ENCODE measurements around the gene CATSPERB. TPM values are rescaled to one million over a fixed set of nuclear protein-coding genes. Genes with fewer than 3 reads are reported as not detected.
"Not testable (repeated sequence)": the region's sequence is repeated elsewhere in the genome, so short reads cannot be mapped to it uniquely, and the experiment has no call there.

CATSPERB gene
- total and polyA plus RNA-seq, 2 donors, result 0.99 to 1.8 TPM

- peaks cover 2 to 4% of the 10 kb centered on the region in 2 donors for H3K4me1 ChIP-seq (ENCODE audit: control insufficient read depth in 2 of 2, insufficient read depth in 2 of 2, low read length in 2 of 2)
- H3K36me3 ChIP-seq (ENCODE audit: control insufficient read depth in 2 of 2, insufficient read depth in 2 of 2, low read length in 1 of 2), result no peaks in the 10 kb centered on the region
- H3K27me3 ChIP-seq (ENCODE audit: control insufficient read depth in 2 of 2, insufficient read depth in 1 of 2, low read length in 1 of 2), result peaks cover 0 to 16% of the 10 kb centered on the region in 2 donors
- H3K27ac ChIP-seq (ENCODE audit: low read depth in 1 of 2, low read length in 1 of 2), result no peak overlapping the region
- no peak overlapping the region for H3K4me3 ChIP-seq (ENCODE audit: low read length in 2 of 2)
- DNase-seq (ENCODE audit: low read depth in 6 of 9, low spot score in 9 of 9), result no peak
- no peaks in the 10 kb centered on the region for H3K9me3 ChIP-seq (ENCODE audit: control insufficient read depth in 2 of 2, insufficient read depth in 1 of 2, low read length in 1 of 2)
Observed at GRCh38 chr14:91569301-91569700, 162.6 kb downstream of the CATSPERB start.

GRCh38 chr14:91568626-91569025 is 163.3 kb downstream of the CATSPERB start:
- no peaks in the 10 kb centered on the region for H3K36me3 ChIP-seq (ENCODE audit: control insufficient read depth in 2 of 2, insufficient read depth in 2 of 2, low read length in 1 of 2)
- H3K27me3 ChIP-seq (ENCODE audit: control insufficient read depth in 2 of 2, insufficient read depth in 1 of 2, low read length in 1 of 2), result peaks cover 0 to 9% of the 10 kb centered on the region in 2 donors
- H3K27ac ChIP-seq (ENCODE audit: low read depth in 1 of 2, low read length in 1 of 2), result no peak overlapping the region
- peaks cover 0 to 3% of the 10 kb centered on the region in 2 donors for H3K4me1 ChIP-seq (ENCODE audit: control insufficient read depth in 2 of 2, insufficient read depth in 2 of 2, low read length in 2 of 2)
- 93% methylated on average over 4 of the region's 4 CpGs for whole genome bisulfite sequencing
- DNase-seq (ENCODE audit: low read depth in 6 of 9, low spot score in 9 of 9), result no peak
- H3K4me3 ChIP-seq (ENCODE audit: low read length in 2 of 2), result no peak overlapping the region
- H3K9me3 ChIP-seq (ENCODE audit: control insufficient read depth in 2 of 2, insufficient read depth in 1 of 2, low read length in 1 of 2), result no peaks in the 10 kb centered on the region

- H3K4me1 ChIP-seq (ENCODE audit: control insufficient read depth in 2 of 2, insufficient read depth in 2 of 2, low read length in 2 of 2); H3K36me3 ChIP-seq (ENCODE audit: control insufficient read depth in 2 of 2, insufficient read depth in 2 of 2, low read length in 1 of 2); H3K9me3 ChIP-seq (ENCODE audit: control insufficient read depth in 2 of 2, insufficient read depth in 1 of 2, low read length in 1 of 2); H3K4me3 ChIP-seq (ENCODE audit: low read length in 2 of 2); H3K27ac ChIP-seq (ENCODE audit: low read depth in 1 of 2, low read length in 1 of 2); H3K27me3 ChIP-seq (ENCODE audit: control insufficient read depth in 2 of 2, insufficient read depth in 1 of 2, low read length in 1 of 2); DNase-seq (ENCODE audit: low read depth in 6 of 9, low spot score in 9 of 9): not testable (repeated sequence)
- 88% methylated on average over 4 of the region's 4 CpGs for WGBS
Observed at GRCh38 chr14:91567827-91568226, 164.1 kb downstream of the CATSPERB start.

GRCh38 chr14:91555531-91555930 is 176.4 kb downstream of the CATSPERB start:
- no peaks in the 10 kb centered on the region for H3K4me1 ChIP-seq (ENCODE audit: control insufficient read depth in 2 of 2, insufficient read depth in 2 of 2, low read length in 2 of 2)
- DNase-seq (ENCODE audit: low read depth in 6 of 9, low spot score in 9 of 9), result no peak
- 92% methylated on average over 2 of the region's 2 CpGs for WGBS
- H3K4me3 ChIP-seq (ENCODE audit: low read length in 2 of 2), result no peak overlapping the region
- H3K27me3 ChIP-seq (ENCODE audit: control insufficient read depth in 2 of 2, insufficient read depth in 1 of 2, low read length in 1 of 2), result no peaks in the 10 kb centered on the region
- no peak overlapping the region for H3K27ac ChIP-seq (ENCODE audit: low read depth in 1 of 2, low read length in 1 of 2)
- H3K9me3 ChIP-seq (ENCODE audit: control insufficient read depth in 2 of 2, insufficient read depth in 1 of 2, low read length in 1 of 2), result peaks cover 0 to 13% of the 10 kb centered on the region in 2 donors
- H3K36me3 ChIP-seq (ENCODE audit: control insufficient read depth in 2 of 2, insufficient read depth in 2 of 2, low read length in 1 of 2), result no peaks in the 10 kb centered on the region

GRCh38 chr14:91554535-91555332 is 177.2 kb downstream of the CATSPERB start:
- H3K9me3 ChIP-seq (ENCODE audit: control insufficient read depth in 2 of 2, insufficient read depth in 1 of 2, low read length in 1 of 2), result peaks cover 0 to 13% of the 10 kb centered on the region in 2 donors
- H3K36me3 ChIP-seq (ENCODE audit: control insufficient read depth in 2 of 2, insufficient read depth in 2 of 2, low read length in 1 of 2), result no peaks in the 10 kb centered on the region
- H3K27me3 ChIP-seq (ENCODE audit: control insufficient read depth in 2 of 2, insufficient read depth in 1 of 2, low read length in 1 of 2), result no peaks in the 10 kb centered on the region
- H3K4me1 ChIP-seq (ENCODE audit: control insufficient read depth in 2 of 2, insufficient read depth in 2 of 2, low read length in 2 of 2), result no peaks in the 10 kb centered on the region
- no peak for DNase-seq (ENCODE audit: low read depth in 6 of 9, low spot score in 9 of 9)
- H3K27ac ChIP-seq (ENCODE audit: low read depth in 1 of 2, low read length in 1 of 2), result no peak overlapping the region
- no peak overlapping the region for H3K4me3 ChIP-seq (ENCODE audit: low read length in 2 of 2)
- WGBS, result 89% methylated on average over 11 of the region's 11 CpGs

- H3K9me3 ChIP-seq (ENCODE audit: control insufficient read depth in 2 of 2, insufficient read depth in 1 of 2, low read length in 1 of 2), result peaks cover 0 to 3% of the 10 kb centered on the region in 2 donors
- DNase-seq (ENCODE audit: low read depth in 6 of 9, low spot score in 9 of 9), result no peak
- no peaks in the 10 kb centered on the region for H3K27me3 ChIP-seq (ENCODE audit: control insufficient read depth in 2 of 2, insufficient read depth in 1 of 2, low read length in 1 of 2)
- H3K36me3 ChIP-seq (ENCODE audit: control insufficient read depth in 2 of 2, insufficient read depth in 2 of 2, low read length in 1 of 2), result no peaks in the 10 kb centered on the region
- no peak overlapping the region for H3K4me3 ChIP-seq (ENCODE audit: low read length in 2 of 2)
- WGBS, result 95% methylated on average over 3 of the region's 3 CpGs
- no peak overlapping the region for H3K27ac ChIP-seq (ENCODE audit: low read depth in 1 of 2, low read length in 1 of 2)
- no peaks in the 10 kb centered on the region for H3K4me1 ChIP-seq (ENCODE audit: control insufficient read depth in 2 of 2, insufficient read depth in 2 of 2, low read length in 2 of 2)
Observed at GRCh38 chr14:91548108-91548507, 183.8 kb downstream of the CATSPERB start.

- Histone ChIP-seq H3K36me3 (ENCODE audit: control insufficient read depth in 2 of 2, insufficient read depth in 2 of 2, low read length in 1 of 2) (no peaks in the 10 kb centered on the region), H3K4me3 (ENCODE audit: low read length in 2 of 2) (no peak overlapping the region), H3K27me3 (ENCODE audit: control insufficient read depth in 2 of 2, insufficient read depth in 1 of 2, low read length in 1 of 2) (no peaks in the 10 kb centered on the region), H3K27ac (ENCODE audit: low read depth in 1 of 2, low read length in 1 of 2) (no peak overlapping the region), H3K9me3 (ENCODE audit: control insufficient read depth in 2 of 2, insufficient read depth in 1 of 2, low read length in 1 of 2) (peaks cover 0 to 3% of the 10 kb centered on the region in 2 donors), H3K4me1 (ENCODE audit: control insufficient read depth in 2 of 2, insufficient read depth in 2 of 2, low read length in 2 of 2) (no peaks in the 10 kb centered on the region)
- DNase-seq (ENCODE audit: low read depth in 6 of 9, low spot score in 9 of 9), result no peak
- WGBS, result 91% methylated on average over 5 of the region's 5 CpGs
Observed at GRCh38 chr14:91545946-91546716, 185.8 kb downstream of the CATSPERB start.

- no peaks in the 10 kb centered on the region for H3K4me1 ChIP-seq (ENCODE audit: control insufficient read depth in 2 of 2, insufficient read depth in 2 of 2, low read length in 2 of 2)
- H3K36me3 ChIP-seq (ENCODE audit: control insufficient read depth in 2 of 2, insufficient read depth in 2 of 2, low read length in 1 of 2), result no peaks in the 10 kb centered on the region
- DNase-seq (ENCODE audit: low read depth in 6 of 9, low spot score in 9 of 9), result no peak
- no peak overlapping the region for H3K4me3 ChIP-seq (ENCODE audit: low read length in 2 of 2)
- H3K27ac ChIP-seq (ENCODE audit: low read depth in 1 of 2, low read length in 1 of 2), result no peak overlapping the region
- peaks cover 0 to 3% of the 10 kb centered on the region in 2 donors for H3K9me3 ChIP-seq (ENCODE audit: control insufficient read depth in 2 of 2, insufficient read depth in 1 of 2, low read length in 1 of 2)
- H3K27me3 ChIP-seq (ENCODE audit: control insufficient read depth in 2 of 2, insufficient read depth in 1 of 2, low read length in 1 of 2), result no peaks in the 10 kb centered on the region
Observed at GRCh38 chr14:91545204-91545603, 186.7 kb downstream of the CATSPERB start.

- H3K4me3 ChIP-seq (ENCODE audit: low read length in 2 of 2), result no peak overlapping the region
- no peak overlapping the region for H3K27ac ChIP-seq (ENCODE audit: low read depth in 1 of 2, low read length in 1 of 2)
- peaks cover 0 to 4% of the 10 kb centered on the region in 2 donors for H3K9me3 ChIP-seq (ENCODE audit: control insufficient read depth in 2 of 2, insufficient read depth in 1 of 2, low read length in 1 of 2)
- H3K27me3 ChIP-seq (ENCODE audit: control insufficient read depth in 2 of 2, insufficient read depth in 1 of 2, low read length in 1 of 2), result no peaks in the 10 kb centered on the region
- H3K4me1 ChIP-seq (ENCODE audit: control insufficient read depth in 2 of 2, insufficient read depth in 2 of 2, low read length in 2 of 2), result no peaks in the 10 kb centered on the region
- DNase-seq (ENCODE audit: low read depth in 6 of 9, low spot score in 9 of 9), result no peak
- WGBS, result 96% methylated on average over 3 of the region's 3 CpGs
- H3K36me3 ChIP-seq (ENCODE audit: control insufficient read depth in 2 of 2, insufficient read depth in 2 of 2, low read length in 1 of 2), result no peaks in the 10 kb centered on the region
Observed at GRCh38 chr14:91536327-91536726, 195.6 kb downstream of the CATSPERB start.

All from thymus (tissue), 11 donors.